CD4-positive, CD25-positive, alpha-beta regulatory T cell (primary cell): Measurements from ENCODE around the gene CACNA1A. TPM values are rescaled to one million over a fixed set of nuclear protein-coding genes. Genes with fewer than 3 reads are reported as not detected.
"Not testable (repeated sequence)": the region's sequence is repeated elsewhere in the genome, so short reads cannot be mapped to it uniquely, and the experiment has no call there.

Source experiments
- ATAC-seq, 2 donors: fragments of 150-1000 bp; cut with Tn5 transposase; one replicate each; pipeline ENCODE4 v1.10.0; 2021; ENCODE audit warnings: low read depth in 2 of 2, moderate number of reproducible peaks in 2 of 2, moderate library complexity in 1 of 2
- DNase-seq, 3 donors: peaks; one replicate each; pipeline versions ENCODE4 v3.0.0 to v3.0.0-alpha.2; 2012 to 2022; ENCODE audit warnings: mixed read lengths in 1 of 3
- H3K27ac ChIP-seq: one replicate; pipeline ENCODE4 v1.7.0; 2013; ENCODE audit warnings: mild to moderate bottlenecking, low read length; ENCODE audit not compliant: insufficient read depth, poor library complexity, severe bottlenecking
- H3K27me3 ChIP-seq: one replicate; pipeline ENCODE4 v1.7.0; 2013; ENCODE audit warnings: low read length; ENCODE audit not compliant: control insufficient read depth, insufficient read depth
- H3K36me3 ChIP-seq: one replicate; pipeline ENCODE4 v1.7.0; 2013; ENCODE audit warnings: mild to moderate bottlenecking, low read length, moderate library complexity; ENCODE audit not compliant: control insufficient read depth, insufficient read depth
- H3K4me1 ChIP-seq: 2 replicates; pipeline ENCODE4 v1.7.0; 2013; ENCODE audit warnings: mild to moderate bottlenecking, low read length; ENCODE audit not compliant: insufficient read depth, control insufficient read depth, poor library complexity, severe bottlenecking
- H3K4me3 ChIP-seq: one replicate; pipeline ENCODE4 v1.7.0; 2013; ENCODE audit warnings: low read depth, mild to moderate bottlenecking, low read length, moderate library complexity
- H3K9me3 ChIP-seq, 2 experiments: 1 replicate in 1 of 2; 2 replicates in 1 of 2; pipeline ENCODE4 v1.7.0; 2013; ENCODE audit warnings: low read length in 2 of 2, mild to moderate bottlenecking in 1 of 2, moderate library complexity in 1 of 2; ENCODE audit not compliant: control insufficient read depth in 2 of 2
- H3K27ac Mint-ChIP-seq, 3 donors: one replicate each; pipeline ENCODE4 v1.8.0; 2020 to 2022; ENCODE audit warnings: mild to moderate bottlenecking in 3 of 3, mixed read lengths in 3 of 3, moderate library complexity in 2 of 3
- H3K27me3 Mint-ChIP-seq: one replicate; pipeline ENCODE4 v1.8.0; 2022; ENCODE audit warnings: mild to moderate bottlenecking, mixed read lengths
- H3K36me3 Mint-ChIP-seq: one replicate; pipeline ENCODE4 v1.8.0; 2020; ENCODE audit warnings: mixed read lengths
- H3K4me1 Mint-ChIP-seq, 4 donors: one replicate each; pipeline ENCODE4 v1.8.0; 2020 to 2022; ENCODE audit warnings: mixed read lengths in 4 of 4, mild to moderate bottlenecking in 1 of 4
- H3K4me3 Mint-ChIP-seq, 4 donors: one replicate each; pipeline ENCODE4 v1.8.0; 2020 to 2022; ENCODE audit warnings: mild to moderate bottlenecking in 4 of 4, mixed read lengths in 4 of 4, moderate library complexity in 3 of 4
- H3K9me3 Mint-ChIP-seq, 7 donors: one replicate each; pipeline ENCODE4 v1.8.0; 2020 to 2022; ENCODE audit warnings: mixed read lengths in 7 of 7, mild to moderate bottlenecking in 3 of 7, moderate library complexity in 2 of 7
- polyA plus RNA-seq, 4 donors: library from polyadenylated mRNA; unstranded; fragments of 300-500 nt; fragmentation: Illumina TruSeq; gene quantifications; one replicate each; pipeline ENCODE4 v1.2.3, GENCODE V29; 2021
- total RNA-seq: library from RNA; stranded (reverse); gene quantifications from one replicate; pipeline ENCODE4 v1.2.3, GENCODE V29; 2022

CACNA1A gene
- total and polyA plus RNA-seq, 5 donors from 2014 or later = 0.16 to 0.62 TPM; not detected in 3

DNA sequence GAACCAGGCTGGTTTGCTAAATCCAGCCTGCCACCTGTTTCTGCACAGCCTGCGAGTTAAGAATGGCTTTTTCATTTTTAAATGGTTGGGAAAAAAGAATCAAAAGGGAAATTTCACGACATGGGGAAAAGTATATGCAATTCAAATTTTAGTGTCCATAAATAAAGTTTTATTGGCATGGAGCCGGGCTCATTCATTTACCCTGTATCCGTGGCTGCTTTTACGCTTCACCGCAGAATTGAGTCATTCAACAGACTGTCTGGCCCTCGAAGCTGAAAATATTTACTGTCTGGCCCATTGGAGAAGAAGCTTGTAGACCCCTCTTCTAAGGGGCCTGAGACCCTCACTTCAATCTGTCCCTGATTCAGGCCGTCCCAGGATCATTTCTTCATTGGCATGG is 329.9 kb downstream of the CACNA1A start:
- Histone ChIP-seq H3K36me3 (no peaks in the 10 kb centered on the region), H3K4me3 (no peak overlapping the region), H3K27me3 (no peaks in the 10 kb centered on the region), H3K9me3 (no peaks in the 10 kb centered on the region), H3K4me1 (peaks cover 33% of the 10 kb centered on the region), H3K27ac (no peak overlapping the region)
- Mint-ChIP-seq H3K36me3 (no peaks in the 10 kb centered on the region), H3K4me1 (peaks cover 7 to 55% (median 19%) of the 10 kb centered on the region in 4 donors), H3K27me3 (no peaks in the 10 kb centered on the region), H3K4me3 (no peak overlapping the region), H3K27ac (peak overlapping the region in 1 of 3 donors; percentile 38), H3K9me3 (no peaks in the 10 kb centered on the region)
- ATAC-seq (no peak), DNase-seq (no peak)

DNA sequence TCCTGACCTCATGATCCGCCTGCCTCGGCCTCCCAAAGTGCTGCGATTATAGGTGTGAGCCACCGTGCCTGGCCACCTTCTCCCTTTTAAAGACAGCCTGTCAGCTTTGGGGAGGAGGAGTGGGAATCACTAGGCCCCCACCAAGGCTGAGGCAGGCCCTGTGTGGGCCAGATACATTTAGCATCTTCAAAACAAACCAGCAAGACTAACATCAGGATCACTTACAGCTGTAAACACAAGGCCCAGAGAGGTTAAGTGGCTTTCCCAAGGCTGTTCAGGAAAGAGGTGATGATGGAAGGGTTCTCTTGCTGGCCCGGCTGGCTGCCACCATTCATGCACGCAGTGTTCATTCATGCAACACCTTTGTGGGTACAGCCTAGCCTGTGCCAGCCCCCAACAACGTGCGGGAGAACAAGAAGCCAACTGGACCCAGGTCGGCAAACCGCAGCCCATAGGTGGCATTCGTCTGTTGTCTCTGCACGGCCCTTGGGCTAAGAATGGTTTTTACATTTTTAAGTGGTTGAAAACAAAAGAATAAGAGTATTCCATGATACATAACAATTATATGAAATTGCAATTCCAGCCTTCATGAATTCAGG is 333.0 kb downstream of the CACNA1A start:
- no peak for ATAC-seq
- Mint-ChIP-seq H3K27ac (peak overlapping the region; percentile 97 to 100 (median 98)), H3K9me3 (no peaks in the 10 kb centered on the region), H3K27me3 (no peaks in the 10 kb centered on the region), H3K36me3 (no peaks in the 10 kb centered on the region), H3K4me1 (peaks cover 10 to 70% (median 31%) of the 10 kb centered on the region in 4 donors), H3K4me3 (peak overlapping the region; percentile 23 to 87 (median 85))
- H3K36me3 ChIP-seq = no peaks in the 10 kb centered on the region
- H3K27ac ChIP-seq = peak overlapping the region; percentile 81
- peak overlapping the region; percentile 7 for H3K4me3 ChIP-seq
- H3K4me1 ChIP-seq = peaks cover 60% of the 10 kb centered on the region
- no peaks in the 10 kb centered on the region for H3K9me3 ChIP-seq
- no peak for DNase-seq
- H3K27me3 ChIP-seq = no peaks in the 10 kb centered on the region

DNA sequence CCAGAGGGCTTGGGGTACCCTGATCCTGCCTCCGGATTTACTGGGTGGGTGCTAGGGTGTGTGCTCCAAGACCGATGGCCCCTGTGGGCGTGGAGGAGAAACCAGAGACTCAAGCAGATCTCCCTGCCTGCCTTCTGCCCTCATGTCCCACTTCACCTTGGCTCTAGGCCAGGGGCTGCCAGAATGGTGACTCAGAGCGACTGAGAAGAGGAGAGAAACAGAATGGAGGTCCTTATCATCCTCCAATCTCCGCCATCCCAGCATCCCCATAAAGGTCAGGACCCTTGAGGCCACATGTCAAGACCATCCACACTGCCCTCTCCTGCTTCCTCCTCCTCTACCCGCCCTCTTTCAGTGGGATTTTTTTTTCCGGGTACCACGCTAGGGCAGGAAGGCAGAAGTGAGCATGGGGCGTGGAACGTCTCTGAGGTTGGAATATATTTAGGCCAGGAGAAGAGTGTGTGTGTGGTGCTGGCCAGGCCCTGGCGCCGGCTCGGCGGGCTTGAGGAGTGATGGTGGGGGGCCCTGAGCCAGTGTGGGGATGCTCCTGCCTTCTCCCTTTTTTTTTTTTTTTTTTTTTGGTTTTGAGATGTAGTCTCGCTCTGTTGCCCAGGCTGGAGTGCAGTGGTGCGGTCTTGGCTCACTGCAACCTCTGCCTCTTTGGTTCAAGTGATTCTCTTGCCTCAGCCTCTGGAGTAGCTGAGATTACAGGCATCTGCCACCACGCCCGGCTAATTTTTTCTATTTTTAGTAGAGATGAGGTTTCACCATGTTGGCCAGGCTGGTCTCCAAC is 333.7 kb downstream of the CACNA1A start:
- Mint-ChIP-seq H3K27ac (peak overlapping the region; percentile 97 to 100 (median 98)), H3K9me3 (no peaks in the 10 kb centered on the region), H3K36me3 (no peaks in the 10 kb centered on the region), H3K4me3 (peak overlapping the region; percentile 84 to 90 (median 86)), H3K27me3 (no peaks in the 10 kb centered on the region), H3K4me1 (peaks cover 10 to 75% (median 35%) of the 10 kb centered on the region in 4 donors)
- no peaks in the 10 kb centered on the region for H3K36me3 ChIP-seq
- peak; percentile 10 to 14 for ATAC-seq
- H3K27ac ChIP-seq = peak overlapping the region; percentile 81
- no peaks in the 10 kb centered on the region for H3K27me3 ChIP-seq
- H3K4me1 ChIP-seq = peaks cover 67% of the 10 kb centered on the region
- H3K4me3 ChIP-seq = peak overlapping the region; percentile 63
- H3K9me3 ChIP-seq = no peaks in the 10 kb centered on the region
- DNase-seq = peak; percentile 50 to 62 (median 58)

DNA sequence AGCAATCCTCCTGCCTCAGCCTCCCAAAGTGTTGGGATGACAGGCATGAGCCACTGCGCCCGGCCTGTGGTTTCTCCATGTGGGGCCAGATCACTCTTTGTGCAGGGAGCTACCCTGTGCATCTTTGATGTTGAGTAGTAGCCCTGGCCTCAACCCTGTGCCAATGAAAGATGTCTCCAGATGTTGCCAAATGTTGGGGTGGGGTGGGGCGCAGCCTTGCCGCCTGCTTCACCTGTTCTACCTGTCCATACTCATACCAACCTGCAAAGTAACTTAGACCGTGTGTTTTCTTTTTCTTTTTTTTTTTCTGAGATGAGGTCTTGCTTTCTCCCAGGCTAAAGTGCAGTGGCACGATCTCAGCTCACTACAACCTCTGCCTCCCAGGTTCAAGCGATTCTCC is 335.1 kb downstream of the CACNA1A start:
- H3K36me3 Mint-ChIP-seq = no peaks in the 10 kb centered on the region
- DNase-seq (no peak), ATAC-seq (no peak)
- Histone ChIP-seq H3K36me3 (no peaks in the 10 kb centered on the region), H3K9me3 (no peaks in the 10 kb centered on the region), H3K27me3 (no peaks in the 10 kb centered on the region), H3K4me1 (peaks cover 81% of the 10 kb centered on the region), H3K4me3 (no peak overlapping the region), H3K27ac (peak overlapping the region; percentile 33)
- H3K9me3 Mint-ChIP-seq = no peaks in the 10 kb centered on the region
- peak overlapping the region; percentile 98 to 100 (median 98) for H3K27ac Mint-ChIP-seq
- H3K27me3 Mint-ChIP-seq = no peaks in the 10 kb centered on the region
- peak overlapping the region in 3 of 4 donors; percentile 51 to 90 (median 69) for H3K4me3 Mint-ChIP-seq
- H3K4me1 Mint-ChIP-seq = peaks cover 10 to 83% (median 43%) of the 10 kb centered on the region in 4 donors

DNA sequence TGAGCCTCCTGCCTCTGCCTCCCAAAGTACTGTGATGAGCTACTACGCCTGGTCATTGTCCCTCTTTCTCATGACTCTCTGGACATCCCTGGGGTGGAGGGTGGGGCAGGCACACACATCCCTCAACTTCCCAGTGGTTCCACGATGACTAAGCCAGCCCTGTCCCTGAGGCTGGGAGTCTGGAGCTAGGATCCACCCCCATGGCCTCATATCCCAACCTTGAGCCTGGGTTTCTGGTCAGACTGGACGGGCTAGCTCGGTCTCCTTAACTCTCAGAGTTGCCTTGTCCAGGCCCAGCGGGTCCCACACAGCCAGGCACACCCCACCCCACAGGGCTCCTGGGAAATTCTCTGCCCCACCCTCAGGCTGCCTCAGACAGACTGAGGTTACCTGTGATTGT is 336.5 kb downstream of the CACNA1A start:
- Mint-ChIP-seq H3K4me1 (peaks cover 12 to 91% (median 45%) of the 10 kb centered on the region in 4 donors), H3K9me3 (no peaks in the 10 kb centered on the region), H3K4me3 (peak overlapping the region; percentile 71 to 95 (median 92)), H3K27me3 (no peaks in the 10 kb centered on the region), H3K36me3 (no peaks in the 10 kb centered on the region), H3K27ac (peak overlapping the region; percentile 98 to 100 (median 98))
- Histone ChIP-seq H3K9me3 (no peaks in the 10 kb centered on the region), H3K36me3 (no peaks in the 10 kb centered on the region), H3K27ac (peak overlapping the region; percentile 91), H3K4me1 (peaks cover 94% of the 10 kb centered on the region), H3K27me3 (no peaks in the 10 kb centered on the region), H3K4me3 (no peak overlapping the region)
- DNase-seq (no peak), ATAC-seq (no peak)

DNA sequence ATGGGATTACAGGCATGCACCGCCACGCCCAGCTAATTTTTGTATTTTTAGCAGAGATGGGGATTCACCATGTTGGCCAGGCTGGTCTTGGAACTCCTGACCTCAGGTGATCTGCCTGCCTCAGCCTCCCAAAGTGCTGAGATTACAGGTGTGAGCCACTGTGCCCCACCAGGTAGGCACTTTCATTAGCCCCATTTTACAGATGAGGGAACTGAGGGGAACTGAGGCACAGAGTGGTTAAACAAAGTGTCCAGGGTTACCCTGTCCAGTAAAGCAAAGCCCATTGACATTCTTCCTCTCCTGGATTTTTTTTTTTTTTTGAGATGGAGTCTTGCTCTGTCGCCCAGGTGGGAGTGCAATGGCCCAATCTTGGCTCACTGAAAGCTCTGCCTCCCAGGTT is 340.1 kb downstream of the CACNA1A start:
- H3K27me3 Mint-ChIP-seq, H3K36me3 ChIP-seq, ATAC-seq, H3K9me3 ChIP-seq, H3K27me3 ChIP-seq, H3K9me3 Mint-ChIP-seq, H3K4me3 ChIP-seq, H3K36me3 Mint-ChIP-seq, DNase-seq: not testable (repeated sequence)
- Histone ChIP-seq H3K27ac (peak overlapping the region; percentile 91), H3K4me1 (peaks cover 99% of the 10 kb centered on the region)
- Mint-ChIP-seq H3K4me3 (peak overlapping the region in 2 of 4 donors; percentile 92 to 93), H3K27ac (peak overlapping the region; percentile 89 to 98 (median 97)), H3K4me1 (peaks cover 9 to 94% (median 45%) of the 10 kb centered on the region in 4 donors)

DNA sequence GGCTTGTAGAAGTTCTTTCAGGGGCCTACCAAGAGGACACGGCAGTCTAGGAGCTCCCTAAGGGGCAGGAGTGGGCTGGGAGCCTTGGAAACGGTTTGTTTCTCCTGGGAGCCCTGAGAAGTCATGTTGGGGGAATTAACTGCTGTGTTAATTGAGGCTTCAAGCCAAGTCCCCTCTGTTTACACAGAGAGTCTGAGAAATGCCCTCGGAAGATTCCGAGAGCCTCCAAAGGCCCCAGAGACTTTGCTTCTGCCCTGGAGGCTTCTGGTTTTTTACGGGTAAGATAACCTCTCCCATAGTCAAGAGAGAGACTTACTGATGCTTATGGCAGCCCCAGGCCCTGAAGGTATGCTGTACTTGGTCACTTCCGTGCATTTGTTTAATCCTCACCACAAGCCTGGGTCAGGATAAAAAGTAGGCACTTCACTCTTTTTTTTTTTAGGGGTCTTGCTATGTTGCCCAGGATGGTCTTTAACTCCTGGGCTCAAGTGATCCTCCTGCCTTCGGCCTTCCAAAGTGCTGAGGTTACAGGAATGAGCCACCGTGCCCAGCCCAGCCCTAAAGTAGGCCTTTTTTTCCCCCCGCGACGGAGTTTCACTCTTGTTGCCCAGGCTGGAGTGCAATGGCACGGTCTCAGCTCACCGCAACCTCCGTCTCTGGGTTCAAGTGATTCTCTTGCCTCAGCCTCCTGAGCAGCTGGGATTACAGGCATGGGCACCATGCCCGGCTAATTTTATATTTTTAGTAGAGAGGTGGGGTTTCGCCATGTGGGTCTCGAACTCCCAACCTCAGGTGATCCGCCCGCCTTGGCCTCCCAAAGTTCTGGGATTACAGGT is 340.9 kb downstream of the CACNA1A start:
- Mint-ChIP-seq H3K27me3 (no peaks in the 10 kb centered on the region), H3K27ac (peak overlapping the region; percentile 89 to 98 (median 97)), H3K36me3 (no peaks in the 10 kb centered on the region), H3K4me3 (peak overlapping the region; percentile 65 to 93 (median 87)), H3K9me3 (no peaks in the 10 kb centered on the region), H3K4me1 (peaks cover 6 to 91% (median 44%) of the 10 kb centered on the region in 4 donors)
- DNase-seq (no peak), ATAC-seq (no peak)
- no peaks in the 10 kb centered on the region for H3K36me3 ChIP-seq
- no peak overlapping the region for H3K4me3 ChIP-seq
- H3K27ac ChIP-seq = peak overlapping the region; percentile 90
- H3K27me3 ChIP-seq = no peaks in the 10 kb centered on the region
- no peaks in the 10 kb centered on the region for H3K9me3 ChIP-seq
- H3K4me1 ChIP-seq = peaks cover 99% of the 10 kb centered on the region
